Kidney capillary endothelial cell (primary cell): ENCODE measurements around the gene MMD.
"Not testable (repeated sequence)": the region's sequence is repeated elsewhere in the genome, so short reads cannot be mapped to it uniquely, and the experiment has no call there.

Source experiments
- DNase-seq: peaks from one replicate; pipeline ENCODE4 v3.0.0-alpha.2; 2018; ENCODE audit warnings: low spot score

Gene MMD

GRCh38 chr17:55420067-55420775, 1.4 kb downstream of the MMD start:
- no peak for DNase-seq

- no peak for DNase-seq
Observed at GRCh38 chr17:55418369-55419268, 3.0 kb downstream of the MMD start.

- no peak for DNase-seq
Observed at GRCh38 chr17:55417411-55418268, 4.0 kb downstream of the MMD start.

GRCh38 chr17:55416470-55417052, 5.1 kb downstream of the MMD start:
- no peak for DNase-seq

GRCh38 chr17:55416000-55416399, 5.6 kb downstream of the MMD start:
- no peak for DNase-seq

GRCh38 chr17:55414983-55415382, 6.7 kb downstream of the MMD start:
- no peak for DNase-seq

- no peak for DNase-seq
Observed at GRCh38 chr17:55413825-55414489, 7.7 kb downstream of the MMD start.

- DNase-seq, result no peak
Observed at GRCh38 chr17:55411463-55411855, 10.2 kb downstream of the MMD start.

- no peak for DNase-seq
Observed at GRCh38 chr17:55410722-55411462, 10.7 kb downstream of the MMD start.

- no peak for DNase-seq
Observed at GRCh38 chr17:55409030-55409800, 12.4 kb downstream of the MMD start.

- DNase-seq, result no peak
Observed at GRCh38 chr17:55407641-55408566, 13.7 kb downstream of the MMD start.

GRCh38 chr17:55405600-55405999, 16.0 kb downstream of the MMD start:
- DNase-seq, result no peak

- not testable (repeated sequence) for DNase-seq
Observed at GRCh38 chr17:55404197-55404596, 17.4 kb downstream of the MMD start.

GRCh38 chr17:55402374-55402773, 19.3 kb downstream of the MMD start:
- DNase-seq, result no peak

- no peak for DNase-seq
Observed at GRCh38 chr17:55398689-55399088, 22.9 kb downstream of the MMD start.

- no peak for DNase-seq
Observed at GRCh38 chr17:55395803-55396505, 25.7 kb downstream of the MMD start.

GRCh38 chr17:55394357-55395021, 27.1 kb downstream of the MMD start:
- DNase-seq, result no peak
